ENCODE data around the gene BIN2.
"Not testable (repeated sequence)": the region's sequence is repeated elsewhere in the genome, so short reads cannot be mapped to it uniquely, and the experiment has no call there.

DNA sequence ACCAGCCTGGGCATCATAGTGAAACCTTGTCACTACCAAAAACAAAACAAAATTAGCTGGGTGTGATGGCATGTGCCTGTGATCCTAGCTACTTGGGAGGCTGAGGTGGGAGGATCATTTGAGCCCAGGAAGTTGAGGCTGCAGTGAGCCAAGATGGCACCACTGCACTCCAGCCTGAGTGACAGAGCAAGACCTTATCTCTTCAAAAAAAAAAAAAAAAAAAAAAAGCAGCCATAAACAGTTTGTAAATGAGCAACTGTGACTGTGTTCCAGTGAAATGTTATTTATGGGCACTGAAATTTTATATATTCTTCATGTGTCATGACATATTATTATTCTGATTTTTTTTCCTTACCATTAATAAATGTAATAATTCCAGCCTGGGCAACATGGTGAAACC is 13.4 kb upstream of the BIN2 start:
- not testable (repeated sequence) for TF ChIP-seq CTCF (conservative IDR thresholded peaks at IDR 0.05 in 1 of 2, IDR thresholded peaks at IDR 0.05 in 1 of 2; ENCODE audit: low read depth in 1 of 2, low read length in 2 of 2); EZH2 (IDR thresholded peaks at IDR 0.05; ENCODE audit: low read length, missing control alignments)
